SK-N-SH (cell line): Measurements from ENCODE around the gene RAB40C. TPM values are rescaled to one million over a fixed set of nuclear protein-coding genes. Genes with fewer than 3 reads are reported as not detected.

Experiments
- CTCF ChIA-PET: fragments of 300-600, 350-600 bp; formaldehyde crosslinking; extraction: SDS; loops from one replicate; lab custom pipeline; 2021; lab: Yijun Ruan, JAX
- POLR2A ChIA-PET: fragments of 350-600 bp; sonication (Branson Sonifier 250); formaldehyde crosslinking; extraction: SDS; loops from one replicate; lab custom pipeline; 2020; ENCODE audit warnings: antibody characterized with exemption, inconsistent platforms; lab: Yijun Ruan, JAX
- DNase-seq: peaks from one replicate; pipeline ENCODE4 v3.0.0; 2012
- H2AFZ ChIP-seq: fragments of 200-600 bp; sonication (generic); 2 replicates; pipeline ENCODE4 v1.8.1; 2016; ENCODE audit warnings: antibody characterized with exemption, mild to moderate bottlenecking, low read depth
- H3F3A ChIP-seq: fragments of 200-600 bp; sonication (generic); replicated peaks from 2 replicates; pipeline ENCODE3; 2016; ENCODE audit warnings: antibody characterized with exemption, mild to moderate bottlenecking; ENCODE audit not compliant: insufficient read depth
- H3K27ac ChIP-seq, 2 experiments: fragments of 200-500 bp in 1 of 2; fragments of 200-600 bp in 1 of 2; sonication (Bioruptor generic) in 1 of 2; sonication (generic), shearing (Covaris generic) in 1 of 2; 2 replicates each; pipeline versions ENCODE4 v1.5.1 to v1.6.1; 2014 to 2016; ENCODE audit warnings: low read depth in 2 of 2, inconsistent platforms in 1 of 2, low read length in 1 of 2, mild to moderate bottlenecking in 1 of 2, mixed read lengths in 1 of 2
- H3K27me3 ChIP-seq: fragments of 200-600 bp; sonication (generic), shearing (Covaris generic); 2 replicates; pipeline ENCODE4 v1.6.1; 2016; ENCODE audit warnings: mixed run types; ENCODE audit not compliant: insufficient read depth
- H3K36me3 ChIP-seq, 2 experiments: fragments of 200-500 bp in 1 of 2; fragments of 200-600 bp in 1 of 2; sonication (Bioruptor generic) in 1 of 2; sonication (generic) in 1 of 2; replicated peaks in 1 of 2; 2 replicates each; pipeline versions ENCODE3 to v1.5.1; 2014 to 2016; ENCODE audit warnings: low read length in 1 of 2, mild to moderate bottlenecking in 1 of 2; ENCODE audit not compliant: insufficient read depth in 2 of 2, control insufficient read depth in 1 of 2
- H3K4me1 ChIP-seq, 2 experiments: fragments of 200-500 bp in 1 of 2; fragments of 200-600 bp in 1 of 2; sonication (Bioruptor generic) in 1 of 2; sonication (generic), shearing (Covaris generic) in 1 of 2; 2 replicates each; pipeline versions ENCODE4 v1.5.1 to v1.6.1; 2014 to 2016; ENCODE audit warnings: low read depth in 1 of 2, low read length in 1 of 2, mixed run types in 1 of 2; ENCODE audit not compliant: insufficient read depth in 2 of 2, control insufficient read depth in 1 of 2
- H3K4me2 ChIP-seq: fragments of 200-600 bp; sonication (generic), shearing (Covaris generic); 2 replicates; pipeline ENCODE4 v1.6.1; 2017; ENCODE audit warnings: mixed run types
- H3K4me3 ChIP-seq, 2 experiments: fragments of 200-500 bp in 1 of 2; fragments of 200-600 bp in 1 of 2; sonication (Bioruptor generic) in 1 of 2; sonication (generic), shearing (Covaris generic) in 1 of 2; 2 replicates each; pipeline versions ENCODE4 v1.5.1 to v1.8.1; 2014 to 2016; ENCODE audit warnings: low read depth in 2 of 2, inconsistent platforms in 1 of 2, low read length in 1 of 2, mild to moderate bottlenecking in 1 of 2, mixed read lengths in 1 of 2, moderate library complexity in 1 of 2
- H3K79me2 ChIP-seq: fragments of 200-600 bp; sonication (generic); 2 replicates; pipeline ENCODE4 v1.8.1; 2017; ENCODE audit warnings: mild to moderate bottlenecking; ENCODE audit not compliant: insufficient read depth
- H3K9ac ChIP-seq: fragments of 200-600 bp; sonication (generic); 2 replicates; pipeline ENCODE4 v1.6.1; 2017; ENCODE audit warnings: mixed run types
- H3K9me2 ChIP-seq: fragments of 200-600 bp; sonication (generic); 2 replicates; pipeline ENCODE4 v1.6.1; 2017; ENCODE audit warnings: mixed run types
- H3K9me3 ChIP-seq: fragments of 200-600 bp; sonication (generic); 2 replicates; pipeline ENCODE4 v1.6.1; 2017; ENCODE audit warnings: mixed run types, mild to moderate bottlenecking, moderate library complexity
- H4K20me1 ChIP-seq: fragments of 200-600 bp; sonication (generic); 2 replicates; pipeline ENCODE4 v1.6.1; 2017; ENCODE audit warnings: mild to moderate bottlenecking, mixed run types; ENCODE audit not compliant: insufficient read depth
- ELF1 ChIP-seq: IDR thresholded peaks from 2 replicates; pipeline ENCODE4 v1.4.0; 2012
- EP300 ChIP-seq, 2 experiments: IDR thresholded peaks; 2 replicates each; pipeline versions ENCODE4 v1.4.0 to v1.6.1; 2012; ENCODE audit warnings: borderline replicate concordance in 1 of 2, low read depth in 1 of 2, low read length in 1 of 2
- FOSL2 ChIP-seq: IDR thresholded peaks from 2 replicates; pipeline ENCODE4 v1.4.0; 2012; ENCODE audit warnings: low read depth, mild to moderate bottlenecking, moderate library complexity, borderline replicate concordance
- FOXJ3 ChIP-seq: sonication (generic); formaldehyde crosslinking; IDR thresholded peaks from 2 replicates; pipeline ENCODE4 v1.5.1; 2020; ENCODE audit warnings: mild to moderate bottlenecking, missing genetic modification reagents
- GATA2 ChIP-seq: sonication (generic); formaldehyde crosslinking; IDR thresholded peaks from 2 replicates; pipeline ENCODE4 v1.5.0; 2020; ENCODE audit warnings: mild to moderate bottlenecking, missing genetic modification reagents
- JUND ChIP-seq: IDR thresholded peaks from 2 replicates; pipeline ENCODE4 v1.4.0; 2012
- MEF2A ChIP-seq: IDR thresholded peaks from 2 replicates; pipeline ENCODE4 v1.4.0; 2012; ENCODE audit warnings: low read depth, borderline replicate concordance
- MXI1 ChIP-seq: IDR thresholded peaks from 2 replicates; pipeline ENCODE4 v1.6.1; 2012; ENCODE audit warnings: mild to moderate bottlenecking, low read depth, low read length, improper control_type of control experiment
- NRF1 ChIP-seq: IDR thresholded peaks from 2 replicates; pipeline ENCODE4 v1.6.1; 2012; ENCODE audit warnings: low read depth, mild to moderate bottlenecking, low read length
- POLR2AphosphoS5 ChIP-seq: IDR thresholded peaks from 2 replicates; pipeline ENCODE4 v1.6.1; 2012; ENCODE audit warnings: low read depth, low read length
- RFX5 ChIP-seq: IDR thresholded peaks from 2 replicates; pipeline ENCODE4 v1.6.1; 2012; ENCODE audit warnings: mild to moderate bottlenecking, improper control_type of control experiment, low read length
- RXRA ChIP-seq: IDR thresholded peaks from 2 replicates; pipeline ENCODE4 v1.4.0; 2012; ENCODE audit warnings: low read depth, mild to moderate bottlenecking, borderline replicate concordance
- SMC3 ChIP-seq: IDR thresholded peaks from 2 replicates; pipeline ENCODE4 v1.6.1; 2012; ENCODE audit warnings: low read depth, low read length, improper control_type of control experiment
- TAF1 ChIP-seq: IDR thresholded peaks from 2 replicates; pipeline ENCODE4 v1.6.1; 2012; ENCODE audit warnings: low read depth, mild to moderate bottlenecking, low read length, moderate library complexity, borderline replicate concordance
- TEAD4 ChIP-seq: IDR thresholded peaks from 2 replicates; pipeline ENCODE4 v1.4.0; 2012; ENCODE audit warnings: mild to moderate bottlenecking, borderline replicate concordance; ENCODE audit not compliant: insufficient read depth
- YY1 ChIP-seq: IDR thresholded peaks from 2 replicates; pipeline ENCODE4 v1.4.0; 2012; ENCODE audit warnings: low read depth, mild to moderate bottlenecking
- WGBS: methylation state at CpG from one replicate; pipeline ENCODE4 v1.1.6; 2017; ENCODE audit warnings: low lambda C conversion rate; 5-methylcytosine and 5-hydroxymethylcytosine counted together
- polyA plus RNA-seq, 3 experiments: library from polyadenylated mRNA; depleted of rRNA; stranded (reverse); fragments of >200 nt; gene quantifications; 2 replicates each; pipeline ENCODE4 v1.2.3, GENCODE V29; 2012
- TF ChIP-seq, protein P1 (sequence below): IDR thresholded peaks from 2 replicates; pipeline ENCODE4 v1.4.0; 2012; ENCODE audit warnings: low read depth, borderline replicate concordance
- TF ChIP-seq, protein P2 (sequence below): IDR thresholded peaks from 2 replicates; pipeline ENCODE4 v1.4.0; 2012; ENCODE audit warnings: low read depth, borderline replicate concordance

Gene RAB40C
- polyA plus RNA-seq, 1 of the 3 experiments (the other 2 are of a cell fraction): 13.0 TPM

DNA sequence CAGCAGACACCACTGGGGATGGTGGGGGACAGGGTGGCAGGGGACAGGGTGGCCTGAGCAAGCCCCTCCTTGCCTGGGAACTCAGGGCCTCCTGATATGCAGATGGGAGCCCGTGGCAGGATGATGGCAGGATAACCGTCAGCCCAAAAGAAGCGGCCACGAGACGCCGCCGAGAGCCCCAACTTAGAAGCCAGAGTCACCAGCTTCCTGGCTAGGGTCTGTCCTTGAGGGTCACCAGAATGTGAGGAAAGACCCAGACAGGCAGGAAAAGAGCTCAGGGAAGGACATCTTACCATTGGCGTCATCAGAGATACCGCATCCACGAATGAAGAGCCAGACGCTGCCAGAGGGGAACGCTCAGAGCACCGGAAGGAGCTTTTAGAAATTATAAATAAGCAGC lies 19.4 kb downstream of the RAB40C start:
- Histone ChIP-seq H2AFZ (no peak overlapping the region), H3K9me2 (no peaks in the 10 kb centered on the region), H3K79me2 (peaks cover 18% of the 10 kb centered on the region), H3K27me3 (no peaks in the 10 kb centered on the region), H3K4me1 (no peaks in the 10 kb centered on the region; a peak in 1 of 4 replicates), H3K4me2 (no peak overlapping the region), H4K20me1 (peaks cover 6% of the 10 kb centered on the region; the same call in 1 of the 2 replicates), H3K27ac (no peak overlapping the region), H3F3A (no peaks in the 10 kb centered on the region), H3K9ac (no peak overlapping the region), H3K4me3 (no peak overlapping the region), H3K36me3 (peaks cover 0 to 7% of the 10 kb centered on the region in 2 experiments), H3K9me3 (no peaks in the 10 kb centered on the region)
- CTCF ChIA-PET: interaction anchor here (0.8 to 2.7 kb wide), 4 partner anchors 8 to 50 kb away, joined by 3 to 11 read pairs (median 3); no protein-coding TSS in a partner anchor
- 94% methylated on average over 13 of the region's 13 CpGs for WGBS
- TF ChIP-seq RFX5 (no peak), NRF1 (no peak), MXI1 (no peak), POLR2AphosphoS5 (no peak), FOSL2 (no peak), FOXJ3 (CRISPR knock-in tag) (no peak), TAF1 (no peak), YY1 (no peak)
- TF ChIP-seq, protein P1, sequence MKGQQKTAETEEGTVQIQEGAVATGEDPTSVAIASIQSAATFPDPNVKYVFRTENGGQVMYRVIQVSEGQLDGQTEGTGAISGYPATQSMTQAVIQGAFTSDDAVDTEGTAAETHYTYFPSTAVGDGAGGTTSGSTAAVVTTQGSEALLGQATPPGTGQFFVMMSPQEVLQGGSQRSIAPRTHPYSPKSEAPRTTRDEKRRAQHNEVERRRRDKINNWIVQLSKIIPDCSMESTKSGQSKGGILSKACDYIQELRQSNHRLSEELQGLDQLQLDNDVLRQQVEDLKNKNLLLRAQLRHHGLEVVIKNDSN: no peak
- TF ChIP-seq, protein P2, sequence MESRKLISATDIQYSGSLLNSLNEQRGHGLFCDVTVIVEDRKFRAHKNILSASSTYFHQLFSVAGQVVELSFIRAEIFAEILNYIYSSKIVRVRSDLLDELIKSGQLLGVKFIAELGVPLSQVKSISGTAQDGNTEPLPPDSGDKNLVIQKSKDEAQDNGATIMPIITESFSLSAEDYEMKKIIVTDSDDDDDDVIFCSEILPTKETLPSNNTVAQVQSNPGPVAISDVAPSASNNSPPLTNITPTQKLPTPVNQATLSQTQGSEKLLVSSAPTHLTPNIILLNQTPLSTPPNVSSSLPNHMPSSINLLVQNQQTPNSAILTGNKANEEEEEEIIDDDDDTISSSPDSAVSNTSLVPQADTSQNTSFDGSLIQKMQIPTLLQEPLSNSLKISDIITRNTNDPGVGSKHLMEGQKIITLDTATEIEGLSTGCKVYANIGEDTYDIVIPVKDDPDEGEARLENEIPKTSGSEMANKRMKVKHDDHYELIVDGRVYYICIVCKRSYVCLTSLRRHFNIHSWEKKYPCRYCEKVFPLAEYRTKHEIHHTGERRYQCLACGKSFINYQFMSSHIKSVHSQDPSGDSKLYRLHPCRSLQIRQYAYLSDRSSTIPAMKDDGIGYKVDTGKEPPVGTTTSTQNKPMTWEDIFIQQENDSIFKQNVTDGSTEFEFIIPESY: no peak
- no peak for DNase-seq
- POLR2A ChIA-PET: no interaction called here

DNA sequence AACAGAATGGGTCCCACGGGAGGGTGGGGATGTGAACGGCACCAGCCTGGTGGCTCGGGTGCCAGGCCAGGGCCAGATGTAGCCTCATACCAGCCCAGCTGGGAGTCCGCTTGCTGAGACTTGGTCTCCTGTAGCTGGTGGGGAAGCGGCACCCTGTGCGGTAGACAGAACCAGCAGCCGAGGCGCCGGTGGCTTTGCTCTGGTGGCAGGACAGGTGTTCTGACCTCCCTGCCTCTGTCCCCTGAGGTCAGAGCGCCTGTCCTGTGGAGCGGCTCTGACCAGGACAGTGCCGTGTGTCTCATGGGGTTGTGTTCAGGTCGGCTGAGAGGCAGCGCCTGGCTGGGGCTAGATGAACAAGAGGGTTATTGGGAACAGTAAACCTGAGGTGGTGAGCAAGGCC lies 20.1 kb downstream of the RAB40C start:
- Histone ChIP-seq H3K27ac (no peak overlapping the region), H4K20me1 (peaks cover 6% of the 10 kb centered on the region; the same call in 1 of the 2 replicates), H2AFZ (no peak overlapping the region), H3K27me3 (no peaks in the 10 kb centered on the region), H3K79me2 (peaks cover 11% of the 10 kb centered on the region), H3K9me3 (no peaks in the 10 kb centered on the region), H3K9me2 (no peaks in the 10 kb centered on the region), H3K36me3 (peaks cover 0 to under 1% of the 10 kb centered on the region in 2 experiments), H3K9ac (no peak overlapping the region), H3K4me3 (no peak overlapping the region), H3K4me1 (no peaks in the 10 kb centered on the region; a peak in 1 of 4 replicates), H3K4me2 (no peak overlapping the region), H3F3A (no peaks in the 10 kb centered on the region)
- DNase-seq: no peak
- ChIA-PET CTCF (interaction anchor here (0.8 to 2.7 kb wide), 4 partner anchors 10 to 51 kb away, joined by 3 to 11 read pairs (median 4); no protein-coding TSS in a partner anchor), POLR2A (no interaction called here)
- TF ChIP-seq TEAD4 (no peak), NRF1 (no peak), FOSL2 (no peak), RXRA (no peak), FOXJ3 (CRISPR knock-in tag) (no peak), SMC3 (no peak), MXI1 (no peak), JUND (no peak), MEF2A (no peak), EP300 (IDR thresholded peaks at IDR 0.05; ENCODE audit: borderline replicate concordance in 1 of 2, low read depth in 1 of 2, low read length in 1 of 2) (no peak), ELF1 (no peak), GATA2 (CRISPR knock-in tag) (no peak)
- 86% methylated on average over 4 of the region's 14 CpGs for WGBS
